A549 (cell line): ENCODE data around the gene GALNT15. TPM values are rescaled to one million over a fixed set of nuclear protein-coding genes. Genes with fewer than 3 reads are reported as not detected.

Experiments used
- ATAC-seq, 2 experiments: fragments of 200-7000 bp in 1 of 2; fragments of >200 bp in 1 of 2; cut with Nextera tagmentation in 1 of 2; cut with Tn5 transposase in 1 of 2; 3 replicates each; pipeline versions ENCODE4 v1.8.0 to v1.9.1; 2018 to 2020; ENCODE audit warnings: mild to moderate bottlenecking in 1 of 2, moderate library complexity in 1 of 2
- CTCF ChIA-PET: fragments of 300-600 bp; sonication (Branson Sonifier 250); formaldehyde crosslinking; extraction: SDS; loops from one replicate; lab custom pipeline; 2021; ENCODE audit warnings: antibody characterized with exemption, inconsistent platforms; lab: Yijun Ruan, JAX
- POLR2A ChIA-PET: fragments of 350-600 bp; formaldehyde crosslinking; extraction: SDS; loops from one replicate; lab custom pipeline; 2021; ENCODE audit warnings: antibody characterized with exemption, inconsistent platforms; lab: Yijun Ruan, JAX
- DNase-seq, 2 experiments: peaks; one replicate each; pipeline versions ENCODE4 v3.0.0 to v3.0.0-alpha.2; 2011 to 2016; ENCODE audit warnings: low read depth in 1 of 2, low spot score in 1 of 2
- FAIRE-seq: peaks from 2 replicates; lab custom pipeline; 2011; peaks lifted over from hg19 to GRCh38; lab: Jason Lieb, UNC
- H3K27ac ChIP-seq, 2 experiments: fragments of >200 bp; sonication (Bioruptor Twin); formaldehyde crosslinking; 3 replicates each; pipeline ENCODE4 v1.5.1; 2016 to 2017
- H3K4me1 ChIP-seq: fragments of >200 bp; sonication (Bioruptor Twin); formaldehyde crosslinking; 3 replicates; pipeline ENCODE4 v1.6.1; 2016
- H3K4me2 ChIP-seq: fragments of >200 bp; sonication (Bioruptor Twin); formaldehyde crosslinking; 3 replicates; pipeline ENCODE4 v1.6.1; 2016
- H3K4me3 ChIP-seq: fragments of >200 bp; sonication (Bioruptor Twin); formaldehyde crosslinking; 3 replicates; pipeline ENCODE4 v1.5.1; 2016
- H3K9me3 ChIP-seq: fragments of >200 bp; sonication (Bioruptor Twin); formaldehyde crosslinking; 3 replicates; pipeline ENCODE4 v1.6.1; 2016
- CBX2 ChIP-seq: fragments of 200-600 bp; sonication (generic); IDR thresholded peaks from 2 replicates; pipeline ENCODE4 v1.6.1; 2016; ENCODE audit warnings: low read depth, mild to moderate bottlenecking, borderline replicate concordance
- CBX8 ChIP-seq: fragments of 200-600 bp; sonication (generic); IDR thresholded peaks from 2 replicates; pipeline ENCODE4 v1.6.1; 2016
- CEBPB ChIP-seq, 2 experiments: fragments of >200 bp in 1 of 2; sonication (Bioruptor Twin) in 1 of 2; formaldehyde crosslinking in 1 of 2; IDR thresholded peaks; 2 replicates each; pipeline ENCODE4 v1.6.1; 2012 to 2016
- CTCF ChIP-seq: fragments of >200 bp; sonication (Bioruptor Twin); formaldehyde crosslinking; IDR thresholded peaks from 3 replicates; pipeline ENCODE4 v1.5.1; 2016
- E2F6 ChIP-seq: IDR thresholded peaks from 2 replicates; pipeline ENCODE4 v1.6.1; 2012; ENCODE audit warnings: low read depth, borderline replicate concordance
- ELK1 ChIP-seq: fragments of 150-350 bp; IDR thresholded peaks from 2 replicates; pipeline ENCODE4 v1.6.1; 2014; ENCODE audit warnings: low read depth, mild to moderate bottlenecking, low read length
- EP300 ChIP-seq, 2 experiments: fragments of >200 bp; sonication (Bioruptor Twin); formaldehyde crosslinking; IDR thresholded peaks; 2 replicates in 1 of 2; 3 replicates in 1 of 2; pipeline ENCODE4 v1.6.1; 2016 to 2017
- ESRRA ChIP-seq: fragments of 150-350 bp; IDR thresholded peaks from 2 replicates; pipeline ENCODE4 v1.6.1; 2014; ENCODE audit warnings: mild to moderate bottlenecking, low read length, borderline replicate concordance
- FOXS1 ChIP-seq: fragments of 250-450 bp; sonication (Bioruptor Pico); IDR thresholded peaks from 2 replicates; pipeline ENCODE4 v1.5.0; 2020; ENCODE audit warnings: mild to moderate bottlenecking, moderate library complexity
- HEYL ChIP-seq: fragments of 250-450 bp; sonication (Bioruptor Pico); IDR thresholded peaks from 2 replicates; pipeline ENCODE4 v1.8.0; 2021; ENCODE audit warnings: mild to moderate bottlenecking, moderate library complexity
- HOXB13 ChIP-seq: fragments of 250-450 bp; sonication (Bioruptor Pico); IDR thresholded peaks from 2 replicates; pipeline ENCODE4 v1.5.0; 2020; ENCODE audit warnings: low read depth, mild to moderate bottlenecking, moderate library complexity
- JUN ChIP-seq, 2 experiments: fragments of >200 bp; sonication (Bioruptor Twin); formaldehyde crosslinking; IDR thresholded peaks; 2 replicates in 1 of 2; 3 replicates in 1 of 2; pipeline ENCODE4 v1.6.1; 2016 to 2017
- KDM5A ChIP-seq: fragments of 200-600 bp; sonication (generic); IDR thresholded peaks from 2 replicates; pipeline ENCODE4 v1.6.1; 2016; ENCODE audit warnings: antibody characterized with exemption, mild to moderate bottlenecking
- MAFK ChIP-seq: fragments of 450-650 bp; IDR thresholded peaks from 2 replicates; pipeline ENCODE4 v1.6.1; 2014; ENCODE audit not compliant: partially characterized antibody
- MYC ChIP-seq: IDR thresholded peaks from 2 replicates; pipeline ENCODE4 v1.6.1; 2012; ENCODE audit warnings: mild to moderate bottlenecking, inconsistent platforms, low read length, improper control_type of control experiment, borderline replicate concordance
- PHF8 ChIP-seq: fragments of 200-600 bp; sonication (generic); IDR thresholded peaks from 2 replicates; pipeline ENCODE4 v1.6.1; 2016; ENCODE audit warnings: low read depth, mild to moderate bottlenecking, antibody characterized with exemption, moderate library complexity, borderline replicate concordance
- POLR2A ChIP-seq: IDR thresholded peaks from 2 replicates; pipeline ENCODE4 v1.6.1; 2012; ENCODE audit warnings: mild to moderate bottlenecking, low read length
- POLR2AphosphoS2 ChIP-seq: conservative IDR thresholded peaks from 2 replicates; pipeline ENCODE4 v1.6.1; 2012; ENCODE audit warnings: low read length, improper control_type of control experiment, inconsistent platforms
- RAD21 ChIP-seq, 2 experiments: fragments of >200 bp in 1 of 2; sonication (Bioruptor Twin) in 1 of 2; formaldehyde crosslinking in 1 of 2; IDR thresholded peaks in 1 of 2; conservative IDR thresholded peaks in 1 of 2; 2 replicates in 1 of 2; 3 replicates in 1 of 2; pipeline ENCODE4 v1.6.1; 2012 to 2018; ENCODE audit warnings: inconsistent platforms in 1 of 2
- RFX5 ChIP-seq: fragments of 450-650 bp; IDR thresholded peaks from 2 replicates; pipeline ENCODE4 v1.7.1; 2014; ENCODE audit warnings: antibody characterized with exemption, mild to moderate bottlenecking, moderate library complexity
- RNF2 ChIP-seq: fragments of 200-600 bp; sonication (generic); IDR thresholded peaks from 2 replicates; pipeline ENCODE4 v1.6.1; 2016; ENCODE audit warnings: low read depth, mild to moderate bottlenecking, antibody characterized with exemption, moderate library complexity, borderline replicate concordance
- SREBF2 ChIP-seq: fragments of 450-650 bp; IDR thresholded peaks from 2 replicates; pipeline ENCODE4 v1.6.1; 2014; ENCODE audit warnings: mild to moderate bottlenecking, moderate library complexity
- WGBS: methylation state at CpG from one replicate; pipeline ENCODE4 v1.1.6; 2017; ENCODE audit errors: missing lambda C conversion rate; 5-methylcytosine and 5-hydroxymethylcytosine counted together
- polyA plus RNA-seq, 4 experiments: library from polyadenylated mRNA; depleted of rRNA in 3 of 4; stranded (reverse); fragments of >200 nt; fragmentation: RNase III in 1 of 4; extraction: RNeasy Plus Mini Kit Qiagen cat#74134 plus additional on column Dnase treatment in 1 of 4; gene quantifications; 2 replicates in 3 of 4; 3 replicates in 1 of 4; pipeline ENCODE4 v1.2.3, GENCODE V29; 2011 to 2017
- TF ChIP-seq, protein P1 (sequence below): IDR thresholded peaks from 2 replicates; pipeline ENCODE4 v1.6.1; 2012
- TF ChIP-seq, protein P2 (sequence below): fragments of 450-650 bp; IDR thresholded peaks from 2 replicates; pipeline ENCODE4 v1.6.1; 2014; ENCODE audit warnings: antibody characterized with exemption
- TF ChIP-seq, protein P3 (sequence below): fragments of 200-600 bp; sonication (generic); IDR thresholded peaks from 2 replicates; pipeline ENCODE4 v1.6.1; 2016; ENCODE audit warnings: antibody characterized with exemption, mild to moderate bottlenecking, moderate library complexity

GALNT15 gene
- polyA plus RNA-seq, 2 of the 4 experiments (the other 2 are of a cell fraction), result 0.04 TPM; not detected in 1

- TF ChIP-seq CBX2 (no peak), POLR2AphosphoS2 (no peak), RNF2 (no peak), PHF8 (peak; percentile 35; the same call in 1 of the 2 replicates), POLR2A (no peak)
- DNase-seq (peak in 1 of 2 experiments; percentile 70), FAIRE-seq (no peak), ATAC-seq (peak in 1 of 2 experiments; percentile 4; a peak in 4 of 6 replicates)
- H3K4me1 ChIP-seq, result peaks cover 19% of the 10 kb centered on the region
- CTCF ChIA-PET, result interaction anchor here (0.6 to 6.7 kb wide), 10 partner anchors 12 to 289 kb away, joined by 3 to 41 read pairs (median 4); no protein-coding TSS in a partner anchor
- H3K27ac ChIP-seq, result peak overlapping the region; percentile 85 to 88
- no peaks in the 10 kb centered on the region for H3K9me3 ChIP-seq
- H3K4me2 ChIP-seq, result peak overlapping the region; percentile 84
- WGBS, result under 1% methylated on average over 17 of the region's 21 CpGs
- POLR2A ChIA-PET, result interaction anchor here (0.6 to 1.7 kb wide), 3 partner anchors 411 to 533 kb away, joined by 3 to 5 read pairs (median 3); partner anchors contain the start of gene ANKRD28
- peak overlapping the region; percentile 95 for H3K4me3 ChIP-seq
Observed at GRCh38 chr3:16264174-16264707, 89.8 kb downstream of the GALNT15 start.

GRCh38 chr3:16264708-16265454, 90.4 kb downstream of the GALNT15 start, which contains the start of the genes DPH3 and OXNAD1:
DPH3 (minus strand) TSS chr3:16264943; CDS start chr3:16264876, 67 bp downstream.
OXNAD1 (plus strand) TSS chr3:16265212; CDS start chr3:16270953, 5,741 bp downstream.
- FAIRE-seq, result no peak
- no peak for TF ChIP-seq ELK1
- TF ChIP-seq HOXB13, result no peak
- peak; percentile 75 for TF ChIP-seq POLR2A
- peak; percentile 33; the same call in 1 of the 2 replicates for TF ChIP-seq ESRRA
- peak in 1 of 2 experiments; percentile 58; a peak in 2 of 5 replicates for TF ChIP-seq JUN (IDR thresholded peaks at IDR 0.05)
- TF ChIP-seq MYC, result 0 out of 2 replicates have a peak, but pooled peaks have one; percentile 53
- TF ChIP-seq RNF2, result no peak
- 0 out of 2 replicates have a peak, but pooled peaks have one; percentile 38 for TF ChIP-seq E2F6
- TF ChIP-seq PHF8, result peak; percentile 21; the same call in 1 of the 2 replicates
- no peak for TF ChIP-seq RAD21 (conservative IDR thresholded peaks at IDR 0.05 in 1 of 2, IDR thresholded peaks at IDR 0.05 in 1 of 2)
- TF ChIP-seq CEBPB (IDR thresholded peaks at IDR 0.05), result peak in 1 of 2 experiments; percentile 17; a peak in 1 of 4 replicates
- TF ChIP-seq, protein P1, sequence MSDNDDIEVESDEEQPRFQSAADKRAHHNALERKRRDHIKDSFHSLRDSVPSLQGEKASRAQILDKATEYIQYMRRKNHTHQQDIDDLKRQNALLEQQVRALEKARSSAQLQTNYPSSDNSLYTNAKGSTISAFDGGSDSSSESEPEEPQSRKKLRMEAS, result peak; percentile 76; the same call in 1 of the 2 replicates
- no peak for TF ChIP-seq SREBF2
- TF ChIP-seq EP300 (IDR thresholded peaks at IDR 0.05), result no peak
- TF ChIP-seq, protein P2, sequence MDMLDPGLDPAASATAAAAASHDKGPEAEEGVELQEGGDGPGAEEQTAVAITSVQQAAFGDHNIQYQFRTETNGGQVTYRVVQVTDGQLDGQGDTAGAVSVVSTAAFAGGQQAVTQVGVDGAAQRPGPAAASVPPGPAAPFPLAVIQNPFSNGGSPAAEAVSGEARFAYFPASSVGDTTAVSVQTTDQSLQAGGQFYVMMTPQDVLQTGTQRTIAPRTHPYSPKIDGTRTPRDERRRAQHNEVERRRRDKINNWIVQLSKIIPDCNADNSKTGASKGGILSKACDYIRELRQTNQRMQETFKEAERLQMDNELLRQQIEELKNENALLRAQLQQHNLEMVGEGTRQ, result no peak
- peak; percentile 55 for TF ChIP-seq KDM5A
- TF ChIP-seq HEYL (CRISPR knock-in tag), result no peak
- no peak for TF ChIP-seq FOXS1 (CRISPR knock-in tag)
- no peak for TF ChIP-seq CBX8
- TF ChIP-seq RFX5, result peak; percentile 74
- TF ChIP-seq, protein P3, sequence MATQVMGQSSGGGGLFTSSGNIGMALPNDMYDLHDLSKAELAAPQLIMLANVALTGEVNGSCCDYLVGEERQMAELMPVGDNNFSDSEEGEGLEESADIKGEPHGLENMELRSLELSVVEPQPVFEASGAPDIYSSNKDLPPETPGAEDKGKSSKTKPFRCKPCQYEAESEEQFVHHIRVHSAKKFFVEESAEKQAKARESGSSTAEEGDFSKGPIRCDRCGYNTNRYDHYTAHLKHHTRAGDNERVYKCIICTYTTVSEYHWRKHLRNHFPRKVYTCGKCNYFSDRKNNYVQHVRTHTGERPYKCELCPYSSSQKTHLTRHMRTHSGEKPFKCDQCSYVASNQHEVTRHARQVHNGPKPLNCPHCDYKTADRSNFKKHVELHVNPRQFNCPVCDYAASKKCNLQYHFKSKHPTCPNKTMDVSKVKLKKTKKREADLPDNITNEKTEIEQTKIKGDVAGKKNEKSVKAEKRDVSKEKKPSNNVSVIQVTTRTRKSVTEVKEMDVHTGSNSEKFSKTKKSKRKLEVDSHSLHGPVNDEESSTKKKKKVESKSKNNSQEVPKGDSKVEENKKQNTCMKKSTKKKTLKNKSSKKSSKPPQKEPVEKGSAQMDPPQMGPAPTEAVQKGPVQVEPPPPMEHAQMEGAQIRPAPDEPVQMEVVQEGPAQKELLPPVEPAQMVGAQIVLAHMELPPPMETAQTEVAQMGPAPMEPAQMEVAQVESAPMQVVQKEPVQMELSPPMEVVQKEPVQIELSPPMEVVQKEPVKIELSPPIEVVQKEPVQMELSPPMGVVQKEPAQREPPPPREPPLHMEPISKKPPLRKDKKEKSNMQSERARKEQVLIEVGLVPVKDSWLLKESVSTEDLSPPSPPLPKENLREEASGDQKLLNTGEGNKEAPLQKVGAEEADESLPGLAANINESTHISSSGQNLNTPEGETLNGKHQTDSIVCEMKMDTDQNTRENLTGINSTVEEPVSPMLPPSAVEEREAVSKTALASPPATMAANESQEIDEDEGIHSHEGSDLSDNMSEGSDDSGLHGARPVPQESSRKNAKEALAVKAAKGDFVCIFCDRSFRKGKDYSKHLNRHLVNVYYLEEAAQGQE, result no peak
- peak; percentile 54 for TF ChIP-seq MAFK
- no peak for TF ChIP-seq CTCF

More at GRCh38 chr3:16264708-16265454, 90.4 kb downstream of the GALNT15 start, which contains the start of the genes DPH3 and OXNAD1:
- Histone ChIP-seq H3K4me3 (peak within 1 kb of the TSS; percentile 95), H3K4me2 (peak within 1 kb of the TSS; percentile 84), H3K27ac (peak within 1 kb of the TSS; percentile 85 to 88), H3K9me3 (no peaks in the 10 kb centered on the region), H3K4me1 (peaks cover 19% of the 10 kb centered on the region)
- ATAC-seq (peak; percentile 99), DNase-seq (peak; percentile 97 to 99)
- CTCF ChIA-PET, result interaction anchor here (0.6 to 6.7 kb wide), 10 partner anchors 13 to 289 kb away, joined by 3 to 41 read pairs (median 4); no protein-coding TSS in a partner anchor
- WGBS, result 1% methylated on average over 52 of the region's 61 CpGs
- POLR2A ChIA-PET, result interaction anchor here (0.6 to 1.7 kb wide), 4 partner anchors 12 to 532 kb away, joined by 3 to 7 read pairs (median 4); partner anchors contain the start of gene ANKRD28
